GM12878 (cell line): ENCODE data around the gene EI24. TPM values are rescaled to one million over a fixed set of nuclear protein-coding genes. Genes with fewer than 3 reads are reported as not detected.

Source experiments
- ATAC-seq: fragments of 200-7000 bp; cut with Tn5 transposase; 3 replicates; pipeline ENCODE4 v1.9.1; 2020; ENCODE audit warnings: mild to moderate bottlenecking, moderate library complexity
- BruUV-seq: library from RNA; stranded (reverse); fragments of 400-500 nt; replicated peaks from 2 replicates; lab custom pipeline; 2021; lab: Mats Ljungman, UMichigan
- CTCF ChIA-PET: fragments of 300-600 bp; sonication (Branson Sonifier 250); formaldehyde crosslinking; extraction: SDS; loops from one replicate; lab custom pipeline; 2021; ENCODE audit warnings: inconsistent platforms; lab: Yijun Ruan, JAX
- POLR2A ChIA-PET: fragments of 350-600 bp; formaldehyde crosslinking; extraction: SDS; loops from one replicate; lab custom pipeline; 2021; ENCODE audit warnings: inconsistent platforms; lab: Charles Lee
- RAD21 ChIA-PET: fragments of 300-600 bp; sonication (Branson Sonifier 250); formaldehyde crosslinking; loops from one replicate; lab custom pipeline; 2023; ENCODE audit warnings: antibody characterized with exemption; ENCODE audit not compliant: unreplicated experiment; lab: Charles Lee
- SMC1A ChIA-PET: fragments of 300-600 bp; sonication (Branson Sonifier 250); formaldehyde crosslinking; loops from one replicate; lab custom pipeline; 2023; ENCODE audit not compliant: unreplicated experiment, uncharacterized antibody; lab: Charles Lee
- DNase-seq: peaks from one replicate; pipeline ENCODE4 v3.0.0-alpha.2; 2011; ENCODE audit warnings: low read depth, low spot score
- FAIRE-seq: peaks from 3 replicates; lab custom pipeline; 2011; peaks lifted over from hg19 to GRCh38; lab: Jason Lieb, UNC
- H2AFZ ChIP-seq: 2 replicates; pipeline ENCODE4 v1.6.0; 2011; ENCODE audit warnings: low read depth, low read length, control low read depth; ENCODE audit not compliant: control insufficient read depth
- H3K27ac ChIP-seq: 2 replicates; pipeline ENCODE4 v1.5.1; 2011; ENCODE audit warnings: control low read depth; ENCODE audit not compliant: control insufficient read depth, insufficient read depth
- H3K27me3 ChIP-seq, 2 experiments: replicated peaks in 1 of 2; 2 replicates each; pipeline versions ENCODE4 v1.6.0 to v1.6.1; 2011; ENCODE audit warnings: low read length in 1 of 2; ENCODE audit not compliant: control insufficient read depth in 2 of 2, insufficient read depth in 2 of 2
- H3K36me3 ChIP-seq, 2 experiments: 2 replicates each; pipeline ENCODE4 v1.5.1; 2011; ENCODE audit warnings: low read length in 1 of 2; ENCODE audit not compliant: control insufficient read depth in 2 of 2, insufficient read depth in 2 of 2
- H3K4me1 ChIP-seq: 2 replicates; pipeline ENCODE4 v1.6.1; 2011; ENCODE audit warnings: mild to moderate bottlenecking, low read length, moderate library complexity, mixed read lengths; ENCODE audit not compliant: control insufficient read depth, insufficient read depth
- H3K4me2 ChIP-seq: 2 replicates; pipeline ENCODE4 v1.6.0; 2011; ENCODE audit warnings: control low read depth; ENCODE audit not compliant: control insufficient read depth, insufficient read depth
- H3K4me3 ChIP-seq: fragments of 200-600 bp; sonication (generic); 2 replicates; pipeline ENCODE4 v1.5.1; 2016
- H3K79me2 ChIP-seq: 2 replicates; pipeline ENCODE4 v1.6.0; 2011; ENCODE audit warnings: low read length; ENCODE audit not compliant: control insufficient read depth, insufficient read depth
- H3K9ac ChIP-seq: 2 replicates; pipeline ENCODE4 v1.8.0; 2011; ENCODE audit warnings: low read length, control low read depth, mixed read lengths; ENCODE audit not compliant: control insufficient read depth, insufficient read depth
- H3K9me3 ChIP-seq: replicated peaks from 3 replicates; pipeline ENCODE4 v1.5.1; 2011; ENCODE audit warnings: mild to moderate bottlenecking, low read length; ENCODE audit not compliant: control insufficient read depth, insufficient read depth
- H4K20me1 ChIP-seq: 2 replicates; pipeline ENCODE4 v1.6.0; 2011; ENCODE audit not compliant: control insufficient read depth, insufficient read depth
- ASH2L ChIP-seq: fragments of 300-600, 200-600 bp; sonication (generic); IDR thresholded peaks from 2 replicates; pipeline ENCODE4 v1.6.1; 2017; ENCODE audit warnings: low read depth, mild to moderate bottlenecking, borderline replicate concordance
- ATF7 ChIP-seq: fragments of 450-650 bp; IDR thresholded peaks from 2 replicates; pipeline ENCODE4 v1.6.1; 2016; ENCODE audit warnings: low read depth, mild to moderate bottlenecking
- HDGF ChIP-seq: fragments of 450-650 bp; IDR thresholded peaks from 2 replicates; pipeline ENCODE4 v1.6.1; 2016; ENCODE audit warnings: antibody characterized with exemption
- MLLT1 ChIP-seq: fragments of 450-650 bp; IDR thresholded peaks from 2 replicates; pipeline ENCODE4 v1.6.1; 2016; ENCODE audit warnings: mild to moderate bottlenecking
- NRF1 ChIP-seq: conservative IDR thresholded peaks from 2 replicates; pipeline ENCODE4 v1.6.1; 2011; ENCODE audit warnings: mild to moderate bottlenecking, low read depth, low read length, improper control_type of control experiment
- SMAD5 ChIP-seq: IDR thresholded peaks from 2 replicates; pipeline ENCODE4 v1.6.1; 2016; ENCODE audit warnings: antibody characterized with exemption, low read depth
- SUPT20H ChIP-seq: IDR thresholded peaks from 2 replicates; pipeline ENCODE4 v1.6.1; 2011; ENCODE audit warnings: low read depth, mild to moderate bottlenecking, low read length, moderate library complexity, borderline replicate concordance; ENCODE audit not compliant: control insufficient read depth
- TCF7 ChIP-seq: IDR thresholded peaks from 2 replicates; pipeline ENCODE4 v1.6.1; 2014; ENCODE audit warnings: antibody characterized with exemption, borderline replicate concordance
- ZBTB33 ChIP-seq: fragments of 450-650 bp; IDR thresholded peaks from 2 replicates; pipeline ENCODE4 v1.6.1; 2017; ENCODE audit warnings: mild to moderate bottlenecking
- WGBS: methylation state at CpG from one replicate; pipeline ENCODE4 v1.1.6; 2016; ENCODE audit warnings: low lambda C conversion rate; ENCODE audit not compliant: insufficient replicate concordance, insufficient coverage; ENCODE audit errors: missing lambda C conversion rate; 5-methylcytosine and 5-hydroxymethylcytosine counted together
- in situ Hi-C: fragments of 300-500 bp; cut with MboI; formaldehyde crosslinking; loops from 9 replicates; pipeline ENCODE4 v1.14.3; 2018; ENCODE audit warnings: mixed read lengths
- intact Hi-C: fragments of 100-400 bp; cut with micrococcal nuclease; formaldehyde crosslinking; loops from one replicate; pipeline ENCODE4 v1.14.2; 2022; ENCODE audit not compliant: unreplicated experiment
- polyA plus RNA-seq, 11 experiments: library from polyadenylated mRNA; depleted of rRNA in 4 of 11; unstranded in 6 of 11; stranded (reverse) in 5 of 11; fragments of >200 nt; fragmentation: Nextera tagmentation in 4 of 11; fragmentation: Illumina TruSeq in 1 of 11; extraction: Ambion mirVana in 4 of 11; extraction: Trizol in 1 of 11; gene quantifications; 1 replicate in 1 of 11; 2 replicates in 10 of 11; pipeline versions ENCODE4 v1.2.1 to v1.2.3, GENCODE V29; 2011 to 2016; ENCODE audit warnings: inconsistent platforms in 2 of 11, missing spikeins in 2 of 11, low read depth in 1 of 11
- total RNA-seq, 4 experiments: library from RNA; depleted of rRNA in 3 of 4; stranded (reverse); fragments of >200 nt in 3 of 4; fragmentation: Illumina TruSeq in 1 of 4; extraction: Trizol in 1 of 4; gene quantifications; 2 replicates each; pipeline versions ENCODE4 v1.2.1 to v1.2.3, GENCODE V29; 2013 to 2021

EI24 gene
- total and polyA plus RNA-seq, 10 of the 15 experiments (the other 5 are each of a cell fraction or from before 2014, with no cell fraction given), result 20.3 to 127 (median 70.4) TPM

- in situ Hi-C loops (no loop called here), intact Hi-C loops (no loop called here)
- ChIA-PET SMC1A (no interaction called here), CTCF (interaction anchor here (1.4 kb wide), 1 partner anchor 9 kb away, joined by 3 read pairs; no protein-coding TSS in a partner anchor), POLR2A (no interaction called here), RAD21 (no interaction called here)
- Histone ChIP-seq H3K79me2 (peaks cover 23% of the 10 kb centered on the region), H3K9ac (no peak overlapping the region), H3K9me3 (no peaks in the 10 kb centered on the region; the same call in 2 of the 3 replicates), H3K4me2 (no peak overlapping the region), H4K20me1 (peaks cover 4% of the 10 kb centered on the region; the same call in 1 of the 2 replicates), H2AFZ (no peak overlapping the region), H3K4me1 (peaks cover 8% of the 10 kb centered on the region), H3K36me3 (no peaks in the 10 kb centered on the region), H3K27me3 (no peaks in the 10 kb centered on the region), H3K4me3 (no peak overlapping the region), H3K27ac (no peak overlapping the region)
- DNase-seq (no peak), FAIRE-seq (no peak), ATAC-seq (no peak)
- WGBS, result 84% methylated on average over 4 of the region's 4 CpGs
- TF ChIP-seq SUPT20H (no peak), MLLT1 (no peak), NRF1 (no peak), TCF7 (no peak), SMAD5 (no peak), HDGF (no peak), ASH2L (no peak), ATF7 (no peak), ZBTB33 (no peak)
- BruUV-seq, result no TSS peak
Observed at GRCh38 chr11:125566235-125566634, 3.0 kb upstream of the EI24 start.
